T-helper 1 cell (primary cell): ENCODE data around the gene CTTNBP2.

Source experiments
- DNase-seq, 5 donors: peaks; one replicate each; pipeline ENCODE4 v3.0.0-alpha.2; 2012 to 2020

CTTNBP2 gene

DNA sequence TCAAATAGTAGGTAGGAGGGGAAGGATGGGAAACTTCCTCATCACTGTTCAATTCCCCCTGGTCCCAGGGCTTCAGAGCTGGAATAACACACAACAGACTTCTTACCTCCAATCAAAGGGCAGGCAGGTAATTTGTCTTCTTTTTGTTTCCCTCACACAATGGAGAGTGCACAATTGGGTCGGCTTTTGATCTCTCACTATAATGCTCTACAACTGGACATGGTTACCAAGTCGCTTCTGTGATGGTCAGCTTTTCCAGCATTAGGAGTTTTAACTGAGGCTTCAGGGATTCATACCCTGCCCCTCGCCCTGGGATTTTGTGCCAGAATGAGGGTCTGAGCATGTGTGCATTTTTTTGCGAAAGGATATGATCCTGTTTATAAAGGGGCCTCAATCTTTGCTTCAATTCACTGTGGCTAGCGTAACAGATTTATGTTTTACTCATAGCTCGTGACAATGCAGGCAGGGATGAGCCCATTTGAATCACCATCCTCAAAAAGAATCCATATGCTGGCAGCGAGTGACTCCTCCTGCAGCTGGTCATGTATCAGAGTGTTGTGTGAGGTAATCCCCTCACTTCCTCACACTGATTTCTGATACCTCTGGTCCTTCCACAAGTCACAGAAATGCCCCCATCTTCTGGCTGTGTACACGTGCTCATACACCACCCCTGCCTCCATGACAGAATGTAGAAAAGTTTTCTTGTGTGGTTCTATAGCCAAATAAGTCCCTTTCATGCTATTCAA is 189.6 kb downstream of the CTTNBP2 start:
- no peak for DNase-seq

- DNase-seq = no peak
These were observed 190.4 kb downstream of the CTTNBP2 start for GRCh38 chr7:117682681-117683385.

GRCh38 chr7:117679120-117679519 is 194.1 kb downstream of the CTTNBP2 start:
- no peak for DNase-seq

- DNase-seq = no peak
These were observed 197.5 kb downstream of the CTTNBP2 start for GRCh38 chr7:117675497-117676435.

- DNase-seq = no peak
These were observed 198.6 kb downstream of the CTTNBP2 start for GRCh38 chr7:117674617-117675016.

DNA sequence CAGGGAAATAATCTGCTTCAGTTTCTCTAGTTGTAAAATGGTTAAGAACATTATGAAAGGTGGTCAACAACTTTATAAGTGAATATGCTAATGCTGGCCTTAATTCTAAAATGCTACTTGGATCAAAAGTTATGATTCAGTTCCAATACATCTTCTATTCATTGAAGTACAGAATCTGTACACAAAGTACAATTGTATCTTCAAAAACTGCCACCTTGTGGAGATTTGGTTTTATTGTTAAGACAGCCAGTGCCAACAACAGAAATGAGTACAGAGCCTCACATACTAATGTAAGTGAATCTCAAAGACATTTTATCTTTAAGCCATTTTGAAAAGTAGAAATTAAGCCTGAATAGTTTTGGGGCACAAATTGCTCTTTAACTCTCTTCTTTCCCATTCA is 199.4 kb downstream of the CTTNBP2 start:
- DNase-seq = no peak

GRCh38 chr7:117673367-117673766 is 199.9 kb downstream of the CTTNBP2 start:
- no peak for DNase-seq

DNA sequence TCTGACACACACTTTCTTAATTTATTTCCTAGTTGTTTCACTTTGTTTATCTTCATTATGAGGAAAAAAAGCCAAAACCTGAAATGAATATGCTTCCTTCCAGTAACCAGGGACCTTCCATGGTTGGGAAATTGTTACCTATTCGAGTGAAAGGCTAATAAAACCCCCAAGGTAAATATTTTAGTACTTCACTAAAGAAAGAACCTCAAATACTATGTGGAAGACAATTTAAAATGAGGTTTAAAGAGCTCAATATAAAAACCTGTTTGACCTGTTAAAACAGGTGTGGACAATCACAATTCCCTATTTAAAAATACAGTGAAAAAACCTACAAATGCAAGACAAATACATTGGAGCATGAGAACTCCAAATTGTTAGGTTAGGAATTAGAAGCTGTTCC is 200.8 kb downstream of the CTTNBP2 start:
- DNase-seq = no peak

DNA sequence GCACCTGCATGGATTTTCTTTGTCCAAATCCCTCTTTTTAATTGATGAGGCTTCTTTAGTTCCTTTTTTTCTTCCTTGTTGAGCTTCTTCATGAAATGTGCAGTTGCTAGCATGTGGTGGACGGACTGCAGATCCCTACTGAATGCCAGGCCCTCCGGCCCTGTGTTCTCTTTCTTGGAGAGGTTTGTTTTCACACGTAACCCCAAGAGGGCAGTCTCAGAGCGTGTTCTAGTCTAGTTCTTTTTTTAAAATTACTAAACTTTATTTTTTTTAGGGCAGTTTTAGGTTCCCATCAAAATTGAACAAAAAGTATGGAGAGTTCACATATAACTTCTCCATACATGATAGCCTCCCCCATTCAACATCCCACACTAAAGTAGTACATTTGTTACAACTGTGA is 203.4 kb downstream of the CTTNBP2 start:
- DNase-seq = no peak

- no peak for DNase-seq
These were observed 205.8 kb downstream of the CTTNBP2 start for GRCh38 chr7:117667456-117667855.

DNA sequence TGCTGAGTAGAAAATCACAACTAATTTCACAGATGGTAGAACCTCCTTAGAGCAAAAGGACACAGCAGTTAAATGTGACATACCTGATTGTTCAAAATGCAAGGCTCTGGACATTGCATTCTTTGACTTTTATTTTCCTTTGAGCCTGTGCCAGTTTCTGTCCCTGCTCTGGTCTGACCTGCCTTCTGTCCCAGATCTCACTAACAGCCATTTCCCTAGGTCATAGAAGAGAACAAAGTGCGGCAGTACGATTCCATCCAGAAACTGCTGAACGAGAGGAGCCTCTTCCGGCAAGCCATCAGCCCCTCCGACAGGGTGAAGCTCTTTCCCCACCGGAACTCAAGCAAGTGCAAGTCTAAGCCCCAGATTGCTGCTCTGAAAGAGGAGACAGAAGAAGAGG is 206.6 kb downstream of the CTTNBP2 start:
- no peak for DNase-seq

DNA sequence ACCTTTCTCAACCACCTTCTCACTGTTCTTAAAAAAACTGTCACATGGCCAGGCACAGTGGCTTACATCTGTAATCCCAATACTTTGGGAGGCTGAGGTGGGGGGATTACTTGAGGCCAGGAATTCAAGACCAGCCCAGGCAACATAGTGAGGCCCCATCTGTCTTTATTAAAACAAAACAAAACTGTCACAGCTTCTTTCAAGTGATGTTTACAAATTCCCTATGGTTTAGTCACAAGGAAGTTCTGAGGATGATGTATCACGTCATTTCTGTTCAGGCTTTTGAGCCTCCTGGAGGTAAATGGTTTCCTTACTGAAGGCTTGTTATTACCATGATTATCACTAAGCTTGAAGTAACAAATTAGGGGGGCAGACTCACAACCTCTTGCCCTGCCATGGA is 207.2 kb downstream of the CTTNBP2 start:
- DNase-seq = no peak

- DNase-seq = no peak
These were observed 207.9 kb downstream of the CTTNBP2 start for GRCh38 chr7:117665368-117665767.

DNA sequence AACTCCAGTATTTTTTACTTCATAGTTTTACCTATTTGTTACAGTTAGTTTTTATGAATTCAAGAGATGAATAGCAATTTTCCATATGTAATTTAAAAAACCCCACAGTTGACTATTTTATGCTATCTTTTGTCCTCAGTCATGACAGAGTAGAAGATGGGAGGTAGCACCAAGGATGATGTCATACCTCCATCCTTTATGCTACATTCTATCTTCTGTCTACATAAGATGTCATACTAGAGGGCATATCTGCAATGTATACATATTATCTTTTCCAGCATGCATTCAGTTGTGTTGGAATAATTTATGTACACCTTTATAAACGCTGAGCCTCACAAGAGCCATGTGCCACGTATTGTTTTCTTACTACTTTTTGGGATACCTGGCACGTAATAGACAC is 209.2 kb downstream of the CTTNBP2 start:
- no peak for DNase-seq

- no peak for DNase-seq
These were observed 211.9 kb downstream of the CTTNBP2 start for GRCh38 chr7:117661328-117661727.
